HG03039 (cell line): ENCODE data around the gene ABHD11.
"Not testable (repeated sequence)": the region's sequence is repeated elsewhere in the genome, so short reads cannot be mapped to it uniquely, and the experiment has no call there.

Experiments used
- ATAC-seq: cut with Tn5 transposase; IDR thresholded peaks from one replicate; pipeline ENCODE4 v1.9.1; 2021; ENCODE audit warnings: mild to moderate bottlenecking, moderate library complexity; ENCODE audit not compliant: unreplicated experiment

Gene ABHD11

DNA sequence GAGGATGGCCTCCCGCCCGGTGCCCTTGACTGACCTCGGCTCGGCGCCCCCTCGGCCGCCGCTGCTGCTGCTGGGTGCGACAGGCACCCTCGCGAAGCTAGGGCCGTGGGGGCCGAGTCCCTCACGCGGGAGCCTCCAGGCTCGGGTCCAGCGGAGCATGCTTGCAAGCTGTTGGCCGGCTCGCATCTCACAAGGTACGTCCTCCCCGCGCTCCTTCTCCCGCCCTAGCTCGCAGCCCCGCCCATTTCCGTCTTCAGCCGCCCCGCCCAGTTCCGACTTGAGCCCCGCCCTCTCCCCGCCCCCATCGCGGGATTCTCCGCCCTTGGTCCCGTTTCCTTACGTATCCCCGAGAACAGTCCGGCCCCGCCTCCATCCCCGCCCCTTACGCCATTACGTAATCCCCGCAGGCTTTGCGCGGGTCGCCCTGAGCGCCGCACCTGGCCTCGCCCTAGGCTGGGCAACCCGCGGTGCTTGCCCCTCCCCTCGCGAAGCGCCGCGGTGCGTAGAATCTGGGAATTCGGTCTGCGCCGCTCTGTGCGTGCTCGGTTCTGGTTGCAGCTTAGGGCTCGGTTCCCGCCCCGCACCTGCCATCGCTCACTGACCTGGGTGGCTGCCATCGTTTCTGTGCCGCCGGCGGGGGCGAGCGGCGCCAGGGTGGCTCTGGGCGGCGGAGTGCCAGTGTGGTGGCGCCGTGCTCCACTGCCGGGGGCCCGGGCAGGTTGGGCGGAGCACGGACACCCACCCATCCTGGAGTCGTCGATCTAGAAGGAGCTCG lies at the start of gene ABHD11:
Gene ABHD11 (minus strand): TSS at position 191 of the 775 bp plus-strand sequence. CDS start 32 bp downstream, at position 159.
- peak; percentile 82 for ATAC-seq

GRCh38 chr7:73787786-73788048 lies 49.1 kb upstream of the ABHD11 start:
- not testable (repeated sequence) for ATAC-seq

DNA sequence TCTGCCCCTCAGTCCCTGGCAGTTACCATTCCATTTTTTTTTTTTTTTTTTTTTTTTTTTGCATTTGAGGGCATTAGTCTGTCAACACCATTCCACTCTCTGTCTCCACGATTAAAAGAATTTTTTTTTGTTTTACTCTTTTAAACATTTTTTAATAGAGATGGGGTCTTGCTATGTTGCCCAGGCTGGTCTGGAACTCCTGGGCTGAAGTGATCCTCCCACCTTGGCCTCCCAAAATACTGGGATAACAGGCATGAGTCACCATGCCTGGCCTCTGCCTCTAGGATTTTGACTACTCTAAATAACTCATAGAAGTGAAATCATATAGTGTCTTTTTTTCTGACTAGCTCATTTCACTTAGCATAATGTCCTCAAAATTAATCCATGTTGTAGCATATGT lies 48.0 kb upstream of the ABHD11 start:
- ATAC-seq, result no peak

GRCh38 chr7:73779517-73779916 lies 40.9 kb upstream of the ABHD11 start:
- ATAC-seq, result no peak

GRCh38 chr7:73778801-73779389 lies 40.3 kb upstream of the ABHD11 start:
- ATAC-seq, result no peak

DNA sequence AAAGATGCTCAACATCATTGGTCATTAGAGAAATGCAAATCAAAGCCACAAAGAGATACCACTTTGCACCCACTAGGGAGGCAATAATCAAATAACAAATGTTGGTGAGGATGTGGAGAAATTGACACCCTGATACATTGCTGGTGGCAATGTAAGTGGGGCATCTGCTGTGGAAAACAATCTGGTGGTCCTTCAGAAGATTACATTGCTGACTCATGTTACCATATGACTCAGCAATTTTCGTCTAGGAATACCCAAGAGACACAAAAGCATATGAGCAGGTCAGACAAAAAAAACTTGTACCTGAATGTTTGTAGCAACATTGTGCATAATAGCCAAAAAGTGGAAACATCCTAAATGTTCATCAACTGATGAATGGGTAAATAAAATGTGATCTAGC lies 36.3 kb upstream of the ABHD11 start:
- ATAC-seq, result no peak

DNA sequence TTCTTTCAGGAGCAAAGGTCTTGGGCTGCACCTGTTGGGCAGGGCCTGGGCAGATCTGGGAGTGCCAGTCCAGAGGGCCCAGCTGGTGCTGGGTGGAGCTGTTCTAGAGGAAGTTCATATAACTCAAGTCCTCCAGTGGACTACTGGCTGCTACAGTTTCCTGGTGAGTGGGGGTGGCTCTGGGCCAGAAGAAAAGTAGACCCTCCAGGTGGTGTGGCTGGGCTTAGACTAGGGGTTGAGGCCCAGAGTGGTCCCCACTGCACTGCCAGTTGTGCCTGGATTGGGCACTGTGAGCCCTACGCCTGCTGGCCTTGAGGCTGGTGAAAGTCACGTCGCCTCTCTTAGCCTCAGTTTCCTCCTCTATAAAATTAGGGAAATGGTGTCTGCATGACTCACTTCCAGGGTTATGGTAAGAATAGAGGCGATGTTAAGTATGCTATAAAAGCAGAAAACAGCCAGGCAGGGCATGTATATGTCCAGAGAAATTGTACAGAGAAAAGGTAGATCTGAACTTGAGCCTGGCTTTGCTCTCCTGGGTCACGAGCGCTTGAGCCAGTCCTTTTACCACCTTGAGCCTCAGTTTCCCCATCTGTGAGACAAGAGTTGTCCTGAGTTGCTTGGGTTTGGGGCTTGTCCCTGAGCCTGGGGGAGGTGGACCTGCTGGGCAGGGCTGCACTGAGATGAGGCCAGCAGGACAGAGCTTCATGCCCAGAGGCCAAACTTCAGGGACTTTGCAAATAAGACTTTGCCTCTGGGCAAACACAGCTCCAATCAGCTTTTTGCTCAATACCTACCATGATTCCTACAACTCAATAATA lies 35.3 kb upstream of the ABHD11 start:
- no peak for ATAC-seq

DNA sequence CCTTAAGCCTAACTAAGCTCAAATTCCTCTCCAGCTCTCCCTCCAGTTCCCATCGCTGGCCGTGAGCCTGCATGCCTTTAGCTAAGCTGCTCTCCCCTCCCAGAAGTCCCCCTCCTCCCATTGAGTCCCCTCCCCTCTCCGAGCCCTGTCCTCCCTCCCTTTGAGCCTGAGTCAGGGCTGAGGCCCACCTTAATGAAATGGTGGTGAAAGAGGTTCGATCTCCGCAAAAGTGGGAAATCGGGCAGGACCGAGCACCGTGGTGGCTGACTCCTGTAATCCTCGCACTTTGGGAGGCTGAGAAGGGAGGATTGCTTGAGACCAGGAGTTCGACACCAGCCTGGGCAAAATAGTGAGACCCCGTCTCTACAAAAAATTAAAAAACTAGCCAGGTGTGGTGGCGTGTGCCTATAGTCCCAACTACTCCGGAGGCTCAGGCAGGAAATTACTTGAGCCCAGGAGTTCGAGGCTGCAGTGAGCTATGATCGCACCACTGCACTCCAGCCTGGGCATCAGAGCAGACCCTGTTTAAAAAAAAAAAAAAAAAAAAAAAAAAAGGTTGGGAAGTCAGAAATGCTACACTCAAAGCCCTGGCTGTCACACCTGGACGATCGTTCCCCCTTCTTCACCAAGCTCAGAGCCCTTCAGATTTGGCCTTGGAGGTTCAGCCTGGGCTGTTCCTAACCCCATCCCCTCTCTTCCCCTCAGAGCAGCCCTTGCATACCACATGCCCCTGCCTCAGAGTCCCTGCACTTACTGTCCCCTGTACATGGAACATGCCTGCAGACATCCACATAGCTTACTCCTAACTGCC lies 32.5 kb upstream of the ABHD11 start:
- ATAC-seq, result no peak

GRCh38 chr7:73770002-73770859 lies 31.6 kb upstream of the ABHD11 start, which contains the start of gene CLDN3:
Gene CLDN3 (minus strand): TSS chr7:73770270. CDS start chr7:73770049, 221 bp downstream.
- ATAC-seq, result no peak

DNA sequence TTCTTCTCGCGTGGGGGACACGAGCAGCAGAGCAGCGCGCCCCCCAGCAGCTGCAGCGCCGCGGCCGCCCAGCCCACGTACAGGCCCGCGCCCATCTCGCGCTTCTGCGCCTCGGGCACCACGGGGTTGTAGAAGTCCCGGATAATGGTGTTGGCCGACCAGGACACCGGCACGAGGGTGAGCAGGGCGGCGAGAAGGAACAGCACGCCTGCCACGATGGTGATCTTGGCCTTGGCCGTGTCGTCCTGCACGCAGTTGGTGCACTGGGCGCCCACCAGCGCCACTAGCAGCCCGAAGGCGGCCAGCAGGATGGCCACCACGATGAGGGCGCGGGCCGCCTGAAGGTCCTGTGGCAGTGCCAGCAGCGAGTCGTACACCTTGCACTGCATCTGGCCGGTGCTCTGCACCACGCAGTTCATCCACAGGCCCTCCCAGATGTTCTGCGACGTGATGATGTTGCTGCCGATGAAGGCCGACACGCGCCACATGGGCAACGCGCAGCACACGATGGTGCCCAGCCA lies 30.9 kb upstream of the ABHD11 start:
- ATAC-seq, result no peak

GRCh38 chr7:73768641-73769480 lies 30.3 kb upstream of the ABHD11 start:
- ATAC-seq, result no peak

DNA sequence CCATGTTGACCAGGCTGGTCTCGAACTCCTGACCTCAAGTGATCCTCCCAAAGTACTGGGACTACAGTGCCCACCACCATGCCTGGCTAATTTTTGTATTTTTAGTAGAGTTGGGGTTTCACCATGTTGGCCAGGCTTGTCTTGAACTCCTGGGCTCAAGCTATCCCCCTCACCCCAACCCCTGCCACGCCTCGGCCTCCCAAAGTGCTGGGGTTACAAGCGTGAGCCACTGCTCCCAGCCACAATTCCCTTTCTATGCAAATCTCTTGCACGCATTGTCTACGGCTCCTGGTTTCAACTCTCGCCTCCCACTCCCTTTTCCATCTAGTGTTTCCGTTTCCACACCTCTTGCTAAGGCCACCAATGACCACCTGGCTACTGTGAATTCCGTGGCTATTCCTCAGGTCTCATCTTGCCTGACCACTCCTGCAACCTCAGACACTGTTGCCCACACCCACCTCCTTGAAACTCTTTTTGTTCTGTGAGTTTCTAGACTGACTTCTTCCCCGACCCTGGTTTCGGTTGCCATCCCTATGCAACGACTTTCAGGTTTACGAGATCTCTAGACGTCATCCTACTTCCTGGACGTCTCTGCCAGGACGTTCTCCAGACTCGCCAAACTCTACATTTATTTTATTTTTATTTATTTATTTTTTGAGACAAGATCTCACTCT lies 28.1 kb upstream of the ABHD11 start:
- ATAC-seq, result no peak

DNA sequence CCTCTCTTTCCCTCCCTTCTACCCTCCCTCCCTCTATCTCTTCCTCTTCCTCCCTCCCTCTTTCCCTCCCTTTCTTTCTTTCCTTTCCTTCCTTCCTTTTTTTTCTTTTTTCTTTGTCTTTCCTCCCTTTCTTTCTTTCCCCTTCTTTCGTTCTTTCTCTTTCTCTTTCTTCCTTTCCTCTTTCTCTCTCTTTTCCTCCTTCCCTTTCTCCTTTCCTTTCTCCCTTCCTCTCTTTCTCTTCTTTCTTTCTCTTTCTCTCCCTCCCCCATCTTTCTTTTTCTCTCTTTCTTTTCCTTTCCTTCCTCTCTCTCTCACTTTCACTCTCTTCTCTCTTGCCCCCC lies 24.0 kb upstream of the ABHD11 start:
- no peak for ATAC-seq

GRCh38 chr7:73761854-73762658 lies 23.5 kb upstream of the ABHD11 start:
- ATAC-seq, result no peak

- no peak for ATAC-seq
These were observed 20.1 kb upstream of the ABHD11 start for GRCh38 chr7:73758581-73759138.

- ATAC-seq, result no peak
These were observed 11.6 kb upstream of the ABHD11 start for GRCh38 chr7:73749931-73750776.

GRCh38 chr7:73746378-73746777 lies 7.8 kb upstream of the ABHD11 start:
- no peak for ATAC-seq
